IPS-18c (cell line): ENCODE data around the gene CYP24A1.

Experiments
- H3K4me3 ChIP-seq: 2 replicates; pipeline ENCODE4 v1.7.0; 2013; ENCODE audit warnings: low read depth, mild to moderate bottlenecking, low read length, moderate library complexity; ENCODE audit not compliant: insufficient read depth
- H3K9me3 ChIP-seq: one replicate; pipeline ENCODE4 v1.6.1; 2013; ENCODE audit warnings: mild to moderate bottlenecking, low read length, moderate library complexity; ENCODE audit not compliant: control insufficient read depth, insufficient read depth

The CYP24A1 gene

GRCh38 chr20:54173653-54174456 is at the start of gene CYP24A1:
Gene CYP24A1, minus strand, starts transcription at chr20:54173986. Its CDS starts 407 bp downstream, at chr20:54173579.
- peaks cover 3% of the 10 kb centered on the region for H3K9me3 ChIP-seq
- peak within 1 kb of the TSS; percentile 53 for H3K4me3 ChIP-seq

- H3K4me3 ChIP-seq = no peak overlapping the region
- H3K9me3 ChIP-seq = no peaks in the 10 kb centered on the region
Measured at GRCh38 chr20:54223285-54223684, 49.5 kb upstream of the CYP24A1 start.

GRCh38 chr20:54221996-54222890 is 48.5 kb upstream of the CYP24A1 start:
- Histone ChIP-seq H3K9me3 (no peaks in the 10 kb centered on the region), H3K4me3 (no peak overlapping the region)

GRCh38 chr20:54221353-54221752 is 47.6 kb upstream of the CYP24A1 start:
- Histone ChIP-seq H3K4me3 (no peak overlapping the region), H3K9me3 (no peaks in the 10 kb centered on the region)

GRCh38 chr20:54220722-54221121 is 46.9 kb upstream of the CYP24A1 start:
- Histone ChIP-seq H3K4me3 (no peak overlapping the region), H3K9me3 (no peaks in the 10 kb centered on the region)

- H3K9me3 ChIP-seq = no peaks in the 10 kb centered on the region
Measured at GRCh38 chr20:54219751-54220426, 46.1 kb upstream of the CYP24A1 start.

GRCh38 chr20:54218470-54218869 is 44.7 kb upstream of the CYP24A1 start:
- Histone ChIP-seq H3K9me3 (no peaks in the 10 kb centered on the region), H3K4me3 (no peak overlapping the region)

More at GRCh38 chr20:54219751-54220426, 46.1 kb upstream of the CYP24A1 start:
- no peak overlapping the region for H3K4me3 ChIP-seq

GRCh38 chr20:54217762-54218161 is 44.0 kb upstream of the CYP24A1 start:
- H3K4me3 ChIP-seq = no peak overlapping the region
- H3K9me3 ChIP-seq = no peaks in the 10 kb centered on the region

GRCh38 chr20:54215157-54215789 is 41.5 kb upstream of the CYP24A1 start:
- no peaks in the 10 kb centered on the region for H3K9me3 ChIP-seq
- H3K4me3 ChIP-seq = no peak overlapping the region

- no peak overlapping the region for H3K4me3 ChIP-seq
- H3K9me3 ChIP-seq = no peaks in the 10 kb centered on the region
Measured at GRCh38 chr20:54214566-54214965, 40.8 kb upstream of the CYP24A1 start.

GRCh38 chr20:54212871-54213270 is 39.1 kb upstream of the CYP24A1 start:
- Histone ChIP-seq H3K9me3 (no peaks in the 10 kb centered on the region), H3K4me3 (no peak overlapping the region)

- no peaks in the 10 kb centered on the region for H3K9me3 ChIP-seq
- H3K4me3 ChIP-seq = no peak overlapping the region
Measured at GRCh38 chr20:54212226-54212625, 38.4 kb upstream of the CYP24A1 start.

GRCh38 chr20:54209216-54209813 is 35.5 kb upstream of the CYP24A1 start:
- Histone ChIP-seq H3K9me3 (no peaks in the 10 kb centered on the region), H3K4me3 (peak overlapping the region; percentile 98)

GRCh38 chr20:54208548-54209176 is 34.9 kb upstream of the CYP24A1 start:
- Histone ChIP-seq H3K4me3 (peak overlapping the region; percentile 98), H3K9me3 (no peaks in the 10 kb centered on the region)

GRCh38 chr20:54207743-54208547 is 34.2 kb upstream of the CYP24A1 start, which contains the start of gene PFDN4:
Gene PFDN4, plus strand, starts transcription at chr20:54208087. Its CDS starts 14 bp downstream, at chr20:54208101.
- no peaks in the 10 kb centered on the region for H3K9me3 ChIP-seq
- peak within 1 kb of the TSS; percentile 98 for H3K4me3 ChIP-seq
